NCI-H2196 treated with DMSO at 0.1 percent for 48 hours (cell line): ENCODE results near the gene SARS2.
"Not testable (repeated sequence)": the region's sequence is repeated elsewhere in the genome, so short reads cannot be mapped to it uniquely, and the experiment has no call there.

Experiments
- DNase-seq: peaks from one replicate; lab custom pipeline; 2025; ENCODE audit not compliant: unreplicated experiment; lab: John Stamatoyannopoulos, UW

SARS2 gene

DNA sequence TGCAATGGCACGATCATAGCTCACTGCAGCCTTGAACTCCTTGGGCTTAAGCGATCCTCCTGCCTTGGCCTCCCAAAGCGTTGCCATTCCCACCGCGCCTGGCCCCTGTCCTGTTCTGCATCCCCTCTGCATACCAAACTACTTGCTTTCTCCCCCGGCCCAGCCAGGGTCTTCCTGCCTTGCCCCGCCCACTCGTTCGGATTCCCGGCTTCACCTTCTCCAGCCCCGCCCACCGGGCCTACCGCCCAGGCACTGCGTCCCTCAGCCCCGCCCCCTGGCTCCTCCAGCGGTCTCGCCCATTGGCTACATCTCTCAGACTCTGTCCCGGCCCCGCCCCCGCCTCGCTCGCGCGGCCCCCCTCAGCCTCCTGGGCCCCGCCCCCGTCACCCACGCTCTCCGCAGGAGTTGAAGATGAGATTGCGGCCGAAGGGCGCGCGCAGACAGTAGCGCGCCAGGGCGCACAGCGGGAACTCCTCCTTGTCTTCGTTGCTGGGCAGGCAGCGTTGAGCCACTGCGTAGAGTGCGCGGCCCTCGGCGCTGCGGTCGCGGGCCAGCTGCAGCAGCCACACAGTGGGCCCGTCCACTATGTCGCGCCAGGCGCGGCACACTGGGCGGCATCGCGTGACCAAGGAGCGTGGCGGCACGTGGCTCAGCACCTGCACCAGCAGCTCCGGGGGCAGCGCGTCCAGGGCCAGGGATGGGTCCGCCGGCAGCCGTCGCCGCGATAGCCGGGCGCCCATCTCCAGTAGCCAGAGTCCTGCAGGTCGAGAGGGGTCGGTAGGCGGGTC is 19.2 kb upstream of the SARS2 start:
- DNase-seq = peak; percentile 75

DNA sequence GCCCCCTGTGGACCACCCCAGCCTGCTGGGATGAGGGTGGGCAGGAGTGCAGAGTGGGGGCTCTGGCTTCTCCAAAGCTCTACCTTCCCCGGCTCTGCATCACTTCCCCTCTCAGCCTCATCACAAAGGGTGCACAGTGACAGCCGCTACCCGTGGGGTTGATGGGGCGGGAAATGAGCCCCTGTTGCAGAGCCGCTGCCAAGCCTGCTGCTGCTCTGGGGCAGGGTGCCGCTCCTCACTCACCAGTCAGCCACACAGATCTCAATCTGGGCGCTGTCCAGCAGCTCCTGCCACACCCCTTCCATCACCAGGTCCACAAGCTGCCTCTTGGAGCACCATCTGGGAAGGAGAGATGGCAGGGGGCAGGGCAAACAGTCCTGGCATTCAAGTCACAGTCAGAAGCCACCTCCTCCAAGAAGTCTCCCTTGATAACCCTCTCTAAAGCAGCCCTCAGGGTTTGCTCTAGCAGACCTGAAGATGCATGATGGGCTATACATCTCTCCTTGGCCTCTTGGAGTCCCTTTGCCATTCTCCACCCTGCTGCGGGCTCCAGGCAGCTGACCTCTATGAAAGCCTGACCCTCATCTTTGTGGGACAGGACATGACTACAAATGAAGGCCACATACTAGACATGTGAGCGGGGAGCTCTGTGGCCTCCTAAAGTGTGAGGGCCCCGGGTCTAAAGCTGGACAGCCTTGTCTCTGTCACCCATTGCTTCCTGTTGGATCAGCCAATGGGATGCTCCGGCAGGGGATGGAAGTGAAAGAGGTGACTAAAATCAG is 15.9 kb upstream of the SARS2 start:
- DNase-seq = no peak

- no peak for DNase-seq
Measured at GRCh38 chr19:38945562-38946228, 15.1 kb upstream of the SARS2 start.

DNA sequence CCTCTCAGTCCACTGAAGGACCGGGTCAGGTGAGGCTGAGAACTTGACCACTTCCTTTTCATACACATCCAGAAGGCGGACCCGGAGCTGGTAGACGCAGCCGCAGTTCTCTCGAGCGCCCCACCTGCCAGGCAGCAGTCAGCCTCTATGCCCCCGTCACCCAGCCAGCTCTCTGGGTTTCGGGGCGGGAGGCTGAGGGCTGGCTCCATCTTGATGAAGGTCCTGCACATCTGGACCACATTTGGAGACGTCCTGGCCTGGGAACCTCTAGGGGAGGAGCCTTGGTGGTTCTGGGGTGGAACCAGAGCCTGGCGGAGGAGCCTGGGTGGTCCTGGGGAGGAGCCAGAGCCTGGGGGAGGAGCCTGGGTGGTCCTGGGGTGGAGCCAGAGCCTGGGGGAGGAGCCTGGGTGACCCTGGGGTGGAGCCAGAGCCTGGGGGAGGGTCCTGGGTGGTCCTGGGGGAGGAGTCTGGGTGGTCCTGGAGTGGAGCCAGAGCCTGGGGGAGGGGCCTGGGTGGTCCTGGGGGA is 14.5 kb upstream of the SARS2 start:
- DNase-seq = no peak

DNA sequence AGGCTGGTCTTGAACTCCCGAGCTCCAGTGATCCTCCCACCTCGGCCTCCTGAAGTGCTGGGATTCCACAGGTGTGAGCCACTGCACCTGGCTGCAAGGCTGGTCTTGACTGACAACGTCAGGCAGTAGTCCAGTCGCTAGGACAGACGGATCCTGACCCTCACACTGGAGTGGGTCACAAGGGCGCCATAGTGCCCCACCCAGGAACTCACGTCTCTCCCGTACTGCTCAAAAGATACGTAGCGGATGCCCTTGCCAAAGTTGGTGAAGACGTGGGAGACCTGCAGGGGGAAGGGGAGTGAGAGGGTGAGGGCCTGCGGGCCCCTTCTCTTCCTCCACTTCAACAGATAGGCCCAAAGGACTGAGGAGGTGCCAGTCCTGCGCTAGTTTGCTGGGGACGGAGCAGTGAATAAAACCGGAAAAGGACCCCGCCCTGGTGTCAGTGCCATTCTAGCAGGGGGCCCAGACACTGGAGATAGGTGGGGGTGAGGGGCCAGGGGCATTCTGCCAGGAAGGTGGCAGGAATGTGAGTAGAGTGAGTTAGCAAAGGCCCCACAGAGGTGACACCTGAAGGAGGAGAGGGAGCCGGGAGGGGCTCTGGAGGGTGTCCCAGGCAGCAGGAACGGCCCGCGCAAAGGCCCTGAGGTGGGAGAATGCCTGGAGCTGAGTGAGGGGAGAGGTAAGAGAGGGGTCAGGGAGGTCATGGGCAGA is 12.1 kb upstream of the SARS2 start:
- DNase-seq = no peak

DNA sequence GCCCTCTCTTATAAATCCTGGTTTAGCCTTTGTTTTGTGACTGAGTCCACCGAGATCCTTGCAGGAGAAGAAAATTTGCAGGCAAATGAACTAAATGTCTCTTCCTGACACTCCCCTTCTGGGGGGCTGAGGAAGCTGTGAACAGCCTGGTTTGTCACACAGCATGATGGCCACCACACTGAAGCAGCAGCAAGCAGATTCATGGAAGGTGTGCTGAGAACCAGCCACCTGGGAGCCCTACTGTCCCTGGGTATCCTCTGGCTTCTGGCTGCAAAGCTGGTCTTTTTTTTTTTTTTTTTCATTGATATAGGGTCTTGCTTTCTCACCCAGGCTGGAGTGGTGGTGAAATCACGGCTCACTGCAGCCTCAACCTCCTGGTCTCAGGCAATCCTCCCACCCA is 11.4 kb upstream of the SARS2 start:
- DNase-seq = no peak

- DNase-seq = not testable (repeated sequence)
Measured at GRCh38 chr19:38941466-38941865, 10.9 kb upstream of the SARS2 start.

DNA sequence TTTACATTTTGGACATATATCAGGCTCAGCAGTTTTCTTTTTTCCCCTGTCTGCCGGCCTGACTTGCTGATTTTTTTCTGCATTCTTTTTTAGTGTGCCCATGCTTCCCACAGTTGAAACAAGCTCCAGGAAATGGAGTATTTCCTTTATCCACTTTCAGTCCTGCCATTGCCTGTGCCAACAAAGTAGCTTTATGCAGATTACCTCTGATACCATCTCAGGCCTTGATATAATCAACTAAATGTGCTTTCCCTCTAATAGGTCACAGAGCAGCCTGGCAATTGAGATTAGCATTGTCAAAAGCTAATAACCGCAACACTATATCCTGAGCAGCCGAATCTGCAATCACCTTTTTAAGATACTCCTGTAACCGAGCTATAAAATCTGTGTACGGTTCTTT is 9.4 kb upstream of the SARS2 start:
- no peak for DNase-seq

DNA sequence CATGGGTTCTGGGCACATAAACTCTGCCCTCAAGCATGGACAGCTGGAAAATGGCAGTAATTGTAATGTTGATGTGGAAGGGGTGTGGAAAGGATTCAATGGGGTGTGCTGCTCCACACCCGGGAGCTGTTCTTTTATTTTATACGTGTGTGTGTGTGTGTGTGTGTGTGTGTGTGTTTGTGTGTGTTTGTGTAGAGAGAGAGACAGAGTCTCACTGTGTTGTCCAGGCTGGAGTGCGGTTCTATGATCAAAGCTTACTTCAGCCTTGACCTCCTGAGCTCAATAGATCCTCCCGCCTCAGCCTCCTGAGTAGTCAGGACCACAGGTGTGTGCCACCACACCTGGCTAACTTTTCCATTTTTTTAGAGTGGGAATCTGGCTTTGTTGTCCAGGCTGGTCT is 3.0 kb upstream of the SARS2 start:
- no peak for DNase-seq

DNA sequence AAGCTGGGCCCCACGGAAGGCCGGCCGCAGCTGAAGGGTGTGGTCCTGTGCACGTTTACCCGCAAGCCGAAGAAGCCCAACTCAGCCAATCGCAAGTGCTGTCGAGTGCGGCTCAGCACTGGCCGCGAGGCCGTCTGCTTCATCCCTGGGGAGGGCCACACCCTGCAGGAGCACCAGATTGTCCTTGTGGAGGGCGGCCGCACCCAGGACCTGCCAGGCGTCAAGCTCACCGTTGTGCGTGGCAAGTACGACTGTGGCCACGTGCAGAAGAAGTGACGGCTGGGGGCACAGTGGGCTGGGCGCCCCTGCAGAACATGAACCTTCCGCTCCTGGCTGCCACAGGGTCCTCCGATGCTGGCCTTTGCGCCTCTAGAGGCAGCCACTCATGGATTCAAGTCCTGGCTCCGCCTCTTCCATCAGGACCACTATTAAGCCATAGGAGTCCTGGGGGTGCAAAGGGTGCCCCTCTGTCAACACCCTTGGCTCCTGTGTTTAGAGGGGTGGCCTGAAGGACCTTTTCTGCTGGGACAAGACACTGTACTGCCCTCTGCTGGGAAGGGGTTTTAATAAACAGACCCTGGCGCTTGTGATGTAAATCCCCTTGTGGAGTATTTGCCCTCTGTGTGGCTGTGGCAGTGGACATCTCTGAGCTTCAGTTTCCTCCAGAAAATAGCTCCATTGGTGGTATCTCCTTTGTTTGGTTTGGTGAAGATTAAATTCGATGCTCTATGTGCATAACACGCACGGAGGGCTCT is 2.0 kb upstream of the SARS2 start:
- no peak for DNase-seq

GRCh38 chr19:38931521-38931793 is 894 bp upstream of the SARS2 start:
- DNase-seq = no peak

- DNase-seq = peak; percentile 97
Measured at GRCh38 chr19:38930776-38931520, 385 bp upstream of the SARS2 start, which contains the start of gene MRPS12. Gene MRPS12 (plus strand): TSS chr19:38930944. CDS start chr19:38931295, 351 bp downstream.

DNA sequence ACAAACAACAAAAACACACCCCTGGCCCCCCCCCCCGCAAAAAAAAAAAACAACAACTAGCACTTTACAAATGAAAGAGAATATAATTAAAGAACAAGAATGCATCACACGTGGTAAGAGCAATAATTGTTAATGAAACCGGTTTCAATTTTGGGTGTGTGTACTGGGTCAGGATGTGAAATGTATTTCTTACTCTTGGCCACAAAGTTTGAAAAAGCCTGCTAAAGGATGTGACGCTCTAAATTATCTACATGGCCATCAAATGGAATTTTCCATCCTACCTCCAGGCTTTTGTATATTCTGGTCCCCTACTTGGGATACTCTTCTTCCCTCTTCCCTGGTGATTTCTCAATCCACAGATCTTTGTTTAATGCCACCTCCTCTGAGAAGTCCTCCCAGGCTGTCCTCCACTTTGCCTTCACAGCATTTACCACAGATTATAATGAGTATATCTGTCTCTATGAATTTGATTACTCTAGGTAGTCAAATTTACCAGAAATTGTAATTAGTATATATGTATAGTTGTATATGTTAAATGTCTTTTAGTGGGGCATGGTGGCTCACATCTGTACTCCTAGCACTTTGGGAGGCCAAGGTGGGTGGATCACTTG is 2.1 kb downstream of the SARS2 start:
- no peak for DNase-seq

DNA sequence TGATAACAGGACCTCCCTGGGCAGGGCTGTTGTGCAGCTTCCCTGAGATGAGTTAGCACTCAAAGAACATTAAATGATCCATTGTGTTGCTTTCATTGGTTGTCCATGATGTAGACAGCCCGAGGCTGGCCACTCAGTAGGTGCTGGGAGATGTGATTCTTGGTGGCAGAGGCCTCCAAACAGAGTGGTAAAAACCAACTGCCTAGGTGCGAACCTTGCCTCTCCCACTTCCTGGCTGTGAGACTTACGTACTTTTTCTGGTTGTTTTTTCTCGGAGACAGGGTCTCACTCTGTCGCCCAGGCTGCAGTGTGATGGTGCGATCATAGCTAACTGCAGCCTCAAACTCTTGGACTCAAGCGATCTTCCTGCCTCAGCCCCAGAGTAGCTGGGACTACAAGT is 6.2 kb downstream of the SARS2 start:
- no peak for DNase-seq

DNA sequence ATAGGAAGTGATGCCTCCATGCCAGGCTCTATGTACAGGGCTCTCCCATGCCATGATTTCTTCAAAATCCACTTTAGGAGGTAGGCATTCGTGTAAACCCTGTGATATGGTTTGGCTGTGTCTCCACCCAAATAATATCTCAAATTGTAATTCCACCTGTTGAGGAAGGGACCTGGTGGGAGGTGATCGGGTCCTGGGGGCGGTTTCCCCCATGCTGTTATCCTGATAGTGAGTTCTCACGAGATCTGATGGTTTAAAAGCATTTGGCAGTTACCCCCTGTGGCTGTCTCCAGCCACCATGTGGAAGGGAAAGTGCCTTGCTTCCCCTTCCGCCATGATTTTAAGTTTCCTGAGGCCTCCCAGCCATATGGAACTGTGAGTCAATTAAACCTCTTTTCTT is 8.1 kb downstream of the SARS2 start:
- no peak for DNase-seq

DNA sequence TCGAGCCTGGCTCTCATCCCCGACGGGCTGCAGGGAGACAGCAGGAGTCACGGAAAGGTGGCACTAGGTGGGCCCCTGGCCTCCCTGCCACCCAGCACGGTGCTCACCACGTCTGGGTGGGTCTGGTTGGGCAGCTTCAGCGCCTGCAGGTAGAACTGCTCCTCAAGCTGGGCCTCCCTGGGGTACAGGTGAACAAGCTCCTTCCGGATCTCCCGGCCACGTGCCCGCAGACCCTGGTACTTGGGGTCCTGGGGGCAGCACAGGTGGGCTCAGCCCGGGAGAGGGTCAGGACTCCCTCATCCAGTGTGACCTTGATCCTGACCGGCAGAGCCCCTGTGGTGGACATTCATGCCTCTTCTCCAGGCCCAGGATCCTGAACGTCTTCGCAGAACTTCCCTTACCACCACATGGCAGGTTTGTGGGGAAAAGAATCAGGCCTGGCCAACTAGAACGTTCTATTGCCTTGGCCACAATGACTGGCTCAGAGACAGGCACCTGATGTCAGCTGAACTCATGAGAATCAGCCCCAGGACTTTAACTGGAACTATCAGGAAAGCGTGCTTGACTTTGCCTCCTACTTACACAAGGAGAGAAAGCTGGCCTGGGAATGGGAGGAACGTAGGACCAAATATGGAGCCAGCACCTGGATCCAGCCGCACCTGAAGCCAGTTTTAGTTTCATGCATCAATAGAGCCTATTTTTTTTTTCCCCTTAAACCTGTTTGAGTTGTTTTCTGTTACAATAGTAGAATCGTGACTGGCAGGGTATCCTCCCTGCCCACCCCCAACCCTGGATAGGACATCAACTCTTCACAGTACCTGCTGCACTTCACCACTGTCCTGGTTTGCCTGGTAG is 8.9 kb downstream of the SARS2 start:
- no peak for DNase-seq

GRCh38 chr19:38920602-38921419 is 9.8 kb downstream of the SARS2 start:
- DNase-seq = no peak
